ENCODE data around the gene NOTCH3. TPM values are rescaled to one million over a fixed set of nuclear protein-coding genes. Genes with fewer than 3 reads are reported as not detected.
A peak's percentile ranks its signal among the peaks of the same experiment; 100 is the strongest.

Gene NOTCH3
- total RNA-seq, 1 experiment from 2014 or later, result 153 TPM

DNA sequence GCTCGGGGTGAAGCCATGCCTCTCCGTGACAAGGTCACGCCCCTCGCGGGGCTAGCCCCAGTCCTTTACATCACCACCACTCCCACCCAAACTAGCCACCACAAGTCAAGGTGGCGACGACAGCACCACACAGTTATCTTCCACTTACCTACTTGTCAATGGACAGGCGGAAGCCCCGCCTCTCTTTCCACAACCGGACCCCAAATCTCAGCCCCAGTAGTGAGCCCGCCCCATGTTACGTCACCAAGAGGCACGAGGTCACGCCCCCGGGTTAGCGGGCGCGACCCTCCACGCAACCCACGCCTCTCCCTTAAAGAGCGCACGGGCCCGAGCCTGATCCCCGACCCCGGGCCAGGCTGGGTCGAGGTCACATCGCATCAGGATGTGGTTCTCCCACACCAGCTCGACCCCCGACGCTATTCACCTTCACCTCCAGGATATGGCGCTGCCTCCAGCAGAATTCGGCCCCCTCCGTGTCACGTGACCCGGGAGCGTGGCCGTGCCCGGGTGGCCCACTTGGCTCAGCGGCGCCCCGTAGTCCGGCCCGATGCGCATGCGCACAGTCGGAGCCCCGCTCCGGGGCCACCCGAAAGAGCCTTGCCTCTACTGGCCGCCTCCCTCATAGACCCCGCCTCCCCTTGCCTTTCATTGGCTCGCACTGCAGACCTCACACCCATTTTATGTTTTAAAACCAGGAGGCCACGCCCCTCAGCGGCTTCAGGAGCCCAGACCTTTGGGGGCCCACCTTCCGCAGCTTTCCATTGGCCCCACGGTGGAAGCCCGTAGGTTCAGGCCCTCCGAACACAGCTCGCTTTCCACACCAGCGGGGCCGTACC is 75.3 kb downstream of the NOTCH3 start:
- ATAC-seq (peak; percentile 95), DNase-seq (ENCODE audit: low spot score) (peak; percentile 98)
- peaks cover 13% of the 10 kb centered on the region for H3K36me3 Mint-ChIP-seq
- CTCF ChIA-PET, result interaction anchor here (1.0 to 4.2 kb wide), 12 partner anchors 13 to 430 kb away, joined by 3 to 59 read pairs (median 6); partner anchors contain the start of gene AKAP8L
- H3K9me3 Mint-ChIP-seq, result no peaks in the 10 kb centered on the region
- H3K4me3 Mint-ChIP-seq, result peak overlapping the region; percentile 99
- H3K27me3 Mint-ChIP-seq (ENCODE audit: low read depth), result no peaks in the 10 kb centered on the region; the same call in 1 of the 2 replicates
- POLR2A ChIA-PET, result no interaction called here
- H3K4me1 Mint-ChIP-seq, result peaks cover 5% of the 10 kb centered on the region; the same call in 1 of the 2 replicates
- peak overlapping the region; percentile 100 for H3K27ac Mint-ChIP-seq
- TF ChIP-seq EMX1 (CRISPR knock-in tag; IDR thresholded peaks at IDR 0.05) (no peak), NFYB (CRISPR knock-in tag; conservative IDR thresholded peaks at IDR 0.05; ENCODE audit: low read depth) (peak; percentile 85), ZNF317 (CRISPR knock-in tag; IDR thresholded peaks at IDR 0.05; ENCODE audit: borderline replicate concordance, low read depth) (no peak), ZNF512 (CRISPR knock-in tag; IDR thresholded peaks at IDR 0.05; ENCODE audit: borderline replicate concordance) (no peak), ZNF138 (CRISPR knock-in tag; conservative IDR thresholded peaks at IDR 0.05) (no peak), JAZF1 (CRISPR knock-in tag; IDR thresholded peaks at IDR 0.05) (no peak), ELF4 (CRISPR knock-in tag; IDR thresholded peaks at IDR 0.05; ENCODE audit: low read depth) (no peak), ZNF416 (CRISPR knock-in tag; IDR thresholded peaks at IDR 0.05) (no peak), FOXJ3 (CRISPR knock-in tag; IDR thresholded peaks at IDR 0.05; ENCODE audit: borderline replicate concordance) (no peak), AR (CRISPR knock-in tag; IDR thresholded peaks at IDR 0.05) (no peak), ZNF425 (CRISPR knock-in tag; conservative IDR thresholded peaks at IDR 0.05) (no peak), ATF6 (CRISPR knock-in tag; IDR thresholded peaks at IDR 0.05) (no peak), NFE2L1 (CRISPR knock-in tag; IDR thresholded peaks at IDR 0.05) (no peak), ZNF232 (CRISPR knock-in tag; IDR thresholded peaks at IDR 0.05) (no peak), MXD4 (CRISPR knock-in tag; IDR thresholded peaks at IDR 0.05; ENCODE audit: borderline replicate concordance) (no peak)
- TF ChIP-seq, protein P1, sequence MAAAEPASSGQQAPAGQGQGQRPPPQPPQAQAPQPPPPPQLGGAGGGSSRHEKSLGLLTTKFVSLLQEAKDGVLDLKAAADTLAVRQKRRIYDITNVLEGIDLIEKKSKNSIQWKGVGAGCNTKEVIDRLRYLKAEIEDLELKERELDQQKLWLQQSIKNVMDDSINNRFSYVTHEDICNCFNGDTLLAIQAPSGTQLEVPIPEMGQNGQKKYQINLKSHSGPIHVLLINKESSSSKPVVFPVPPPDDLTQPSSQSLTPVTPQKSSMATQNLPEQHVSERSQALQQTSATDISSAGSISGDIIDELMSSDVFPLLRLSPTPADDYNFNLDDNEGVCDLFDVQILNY (CRISPR knock-in tag; IDR thresholded peaks at IDR 0.05), result peak; percentile 35; the same call in 1 of the 2 replicates
- TF ChIP-seq, protein P2, sequence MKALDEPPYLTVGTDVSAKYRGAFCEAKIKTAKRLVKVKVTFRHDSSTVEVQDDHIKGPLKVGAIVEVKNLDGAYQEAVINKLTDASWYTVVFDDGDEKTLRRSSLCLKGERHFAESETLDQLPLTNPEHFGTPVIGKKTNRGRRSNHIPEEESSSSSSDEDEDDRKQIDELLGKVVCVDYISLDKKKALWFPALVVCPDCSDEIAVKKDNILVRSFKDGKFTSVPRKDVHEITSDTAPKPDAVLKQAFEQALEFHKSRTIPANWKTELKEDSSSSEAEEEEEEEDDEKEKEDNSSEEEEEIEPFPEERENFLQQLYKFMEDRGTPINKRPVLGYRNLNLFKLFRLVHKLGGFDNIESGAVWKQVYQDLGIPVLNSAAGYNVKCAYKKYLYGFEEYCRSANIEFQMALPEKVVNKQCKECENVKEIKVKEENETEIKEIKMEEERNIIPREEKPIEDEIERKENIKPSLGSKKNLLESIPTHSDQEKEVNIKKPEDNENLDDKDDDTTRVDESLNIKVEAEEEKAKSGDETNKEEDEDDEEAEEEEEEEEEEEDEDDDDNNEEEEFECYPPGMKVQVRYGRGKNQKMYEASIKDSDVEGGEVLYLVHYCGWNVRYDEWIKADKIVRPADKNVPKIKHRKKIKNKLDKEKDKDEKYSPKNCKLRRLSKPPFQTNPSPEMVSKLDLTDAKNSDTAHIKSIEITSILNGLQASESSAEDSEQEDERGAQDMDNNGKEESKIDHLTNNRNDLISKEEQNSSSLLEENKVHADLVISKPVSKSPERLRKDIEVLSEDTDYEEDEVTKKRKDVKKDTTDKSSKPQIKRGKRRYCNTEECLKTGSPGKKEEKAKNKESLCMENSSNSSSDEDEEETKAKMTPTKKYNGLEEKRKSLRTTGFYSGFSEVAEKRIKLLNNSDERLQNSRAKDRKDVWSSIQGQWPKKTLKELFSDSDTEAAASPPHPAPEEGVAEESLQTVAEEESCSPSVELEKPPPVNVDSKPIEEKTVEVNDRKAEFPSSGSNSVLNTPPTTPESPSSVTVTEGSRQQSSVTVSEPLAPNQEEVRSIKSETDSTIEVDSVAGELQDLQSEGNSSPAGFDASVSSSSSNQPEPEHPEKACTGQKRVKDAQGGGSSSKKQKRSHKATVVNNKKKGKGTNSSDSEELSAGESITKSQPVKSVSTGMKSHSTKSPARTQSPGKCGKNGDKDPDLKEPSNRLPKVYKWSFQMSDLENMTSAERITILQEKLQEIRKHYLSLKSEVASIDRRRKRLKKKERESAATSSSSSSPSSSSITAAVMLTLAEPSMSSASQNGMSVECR (CRISPR knock-in tag; IDR thresholded peaks at IDR 0.05; ENCODE audit: borderline replicate concordance), result peak; percentile 64; the same call in 1 of the 2 replicates
- TF ChIP-seq, protein P3, sequence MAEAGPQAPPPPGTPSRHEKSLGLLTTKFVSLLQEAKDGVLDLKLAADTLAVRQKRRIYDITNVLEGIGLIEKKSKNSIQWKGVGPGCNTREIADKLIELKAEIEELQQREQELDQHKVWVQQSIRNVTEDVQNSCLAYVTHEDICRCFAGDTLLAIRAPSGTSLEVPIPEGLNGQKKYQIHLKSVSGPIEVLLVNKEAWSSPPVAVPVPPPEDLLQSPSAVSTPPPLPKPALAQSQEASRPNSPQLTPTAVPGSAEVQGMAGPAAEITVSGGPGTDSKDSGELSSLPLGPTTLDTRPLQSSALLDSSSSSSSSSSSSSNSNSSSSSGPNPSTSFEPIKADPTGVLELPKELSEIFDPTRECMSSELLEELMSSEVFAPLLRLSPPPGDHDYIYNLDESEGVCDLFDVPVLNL (CRISPR knock-in tag; IDR thresholded peaks at IDR 0.05; ENCODE audit: borderline replicate concordance, low read depth), result no peak
- TF ChIP-seq, protein P4, sequence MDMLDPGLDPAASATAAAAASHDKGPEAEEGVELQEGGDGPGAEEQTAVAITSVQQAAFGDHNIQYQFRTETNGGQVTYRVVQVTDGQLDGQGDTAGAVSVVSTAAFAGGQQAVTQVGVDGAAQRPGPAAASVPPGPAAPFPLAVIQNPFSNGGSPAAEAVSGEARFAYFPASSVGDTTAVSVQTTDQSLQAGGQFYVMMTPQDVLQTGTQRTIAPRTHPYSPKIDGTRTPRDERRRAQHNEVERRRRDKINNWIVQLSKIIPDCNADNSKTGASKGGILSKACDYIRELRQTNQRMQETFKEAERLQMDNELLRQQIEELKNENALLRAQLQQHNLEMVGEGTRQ (CRISPR knock-in tag; IDR thresholded peaks at IDR 0.05), result peak; percentile 98

Data from WTC11 (cell line).